HuH-7.5 (cell line): ENCODE results near the gene GAS7.
A peak's percentile ranks its signal among the peaks of the same experiment; 100 is the strongest.

Source experiments
- DNase-seq: peaks from one replicate; pipeline ENCODE4 v3.0.0; 2011; ENCODE audit warnings: low spot score

The GAS7 gene

GRCh38 chr17:10135539-10136257, 62.7 kb downstream of the GAS7 start:
- no peak for DNase-seq

GRCh38 chr17:10130677-10131076, 67.7 kb downstream of the GAS7 start:
- no peak for DNase-seq

GRCh38 chr17:10130263-10130662, 68.1 kb downstream of the GAS7 start:
- DNase-seq = no peak

GRCh38 chr17:10127819-10128425, 70.5 kb downstream of the GAS7 start:
- DNase-seq = no peak

- no peak for DNase-seq
Measured at GRCh38 chr17:10126616-10127501, 71.5 kb downstream of the GAS7 start.

GRCh38 chr17:10126276-10126615, 72.2 kb downstream of the GAS7 start:
- DNase-seq = no peak

- no peak for DNase-seq
Measured at GRCh38 chr17:10125531-10126275, 72.7 kb downstream of the GAS7 start.

- no peak for DNase-seq
Measured at GRCh38 chr17:10123093-10123492, 75.3 kb downstream of the GAS7 start.

GRCh38 chr17:10121971-10122707, 76.3 kb downstream of the GAS7 start:
- no peak for DNase-seq

GRCh38 chr17:10120749-10121148, 77.7 kb downstream of the GAS7 start:
- DNase-seq = no peak

- DNase-seq = no peak
Measured at GRCh38 chr17:10120109-10120485, 78.3 kb downstream of the GAS7 start.

GRCh38 chr17:10119203-10120108, 79.0 kb downstream of the GAS7 start:
- DNase-seq = peak; percentile 34

GRCh38 chr17:10118788-10119130, 79.6 kb downstream of the GAS7 start:
- DNase-seq = no peak

GRCh38 chr17:10117581-10118001, 80.8 kb downstream of the GAS7 start:
- DNase-seq = no peak

- no peak for DNase-seq
Measured at GRCh38 chr17:10116753-10117420, 81.5 kb downstream of the GAS7 start.

- DNase-seq = no peak
Measured at GRCh38 chr17:10116267-10116666, 82.1 kb downstream of the GAS7 start.

GRCh38 chr17:10115536-10115932, 82.9 kb downstream of the GAS7 start:
- DNase-seq = no peak

- no peak for DNase-seq
Measured at GRCh38 chr17:10114931-10115535, 83.4 kb downstream of the GAS7 start.

- no peak for DNase-seq
Measured at GRCh38 chr17:10112962-10113361, 85.4 kb downstream of the GAS7 start.
